ENCODE data around the gene NTN4.

DNA sequence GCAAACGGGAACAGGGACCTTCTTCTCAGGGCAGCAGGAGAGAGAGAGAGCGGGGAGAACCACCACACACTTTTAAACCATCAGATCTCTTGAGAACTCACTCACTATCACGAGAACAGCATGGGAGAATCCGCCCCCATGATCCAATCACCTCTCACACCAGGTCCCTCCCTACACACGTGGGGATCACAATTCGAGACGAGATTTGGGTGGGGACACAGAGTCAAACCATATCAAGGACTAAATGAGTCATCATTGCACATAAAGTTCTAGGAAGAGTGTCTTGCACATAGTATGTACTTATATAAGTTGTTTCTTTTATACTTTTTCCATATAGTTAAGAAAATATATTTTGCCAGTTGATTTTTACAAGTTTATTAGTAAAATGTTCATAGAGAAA, 17.6 kb upstream of the NTN4 start:
- TF ChIP-seq EZH2 (IDR thresholded peaks at IDR 0.05; ENCODE audit: insufficient read depth, poor library complexity, severe bottlenecking) (no peak), EZH2phosphoT487 (IDR thresholded peaks at IDR 0.05; ENCODE audit: insufficient read depth, low read depth) (no peak)
